Measurements from ENCODE around the gene DBN1. TPM values are rescaled to one million over a fixed set of nuclear protein-coding genes. Genes with fewer than 3 reads are reported as not detected.

The DBN1 gene
- total and polyA plus RNA-seq, 7 experiments from 2014 or later = 0.64 to 8.8 (median 2.2) TPM

- Mint-ChIP-seq H3K36me3 (peaks cover 16 to 41% (median 23%) of the 10 kb centered on the region in 5 donors), H3K27me3 (peaks cover 0 to 2% (median 0%) of the 10 kb centered on the region in 5 donors), H3K27ac (peak overlapping the region in 7 of 9 donors; percentile 22 to 92 (median 85)), H3K9me3 (peaks cover 0 to 2% (median 0%) of the 10 kb centered on the region in 11 donors), H3K4me3 (peak overlapping the region; percentile 92 to 99 (median 96)), H3K4me1 (peaks cover 37 to 55% (median 43%) of the 10 kb centered on the region in 7 donors)
- peak overlapping the region; percentile 76 for H3K4me3 ChIP-seq (ENCODE audit: low read length)
- no peaks in the 10 kb centered on the region for H3K9me3 ChIP-seq (ENCODE audit: control insufficient read depth in 2 of 3, low read length in 3 of 3)
- intact Hi-C loops (cut with micrococcal nuclease) = loop anchor here in 1 of 2 donors (5.0 kb wide), 1 partner anchor 58 kb away; no protein-coding TSS in a partner anchor
- ChIA-PET CTCF (interaction anchor here (1.4 kb wide), 1 partner anchor 14 kb away, joined by 8 read pairs; no protein-coding TSS in a partner anchor), POLR2A (interaction anchor here (1.2 to 1.4 kb wide), 3 partner anchors 10 to 37 kb away, joined by 3 to 5 read pairs (median 3); no protein-coding TSS in a partner anchor)
- H3K27ac ChIP-seq (ENCODE audit: low read depth, low read length) = peak overlapping the region; percentile 79
- no peak for ATAC-seq
- H3K4me1 ChIP-seq (ENCODE audit: control insufficient read depth in 2 of 2, insufficient read depth in 2 of 2, low read length in 2 of 2) = peaks cover 9 to 17% of the 10 kb centered on the region in 2 donors
- no peaks in the 10 kb centered on the region for H3K27me3 ChIP-seq (ENCODE audit: control insufficient read depth in 2 of 2, insufficient read depth in 2 of 2, low read length in 2 of 2)
- H3K36me3 ChIP-seq (ENCODE audit: control insufficient read depth in 2 of 3, insufficient read depth in 3 of 3, low read length in 3 of 3) = peaks cover 0 to 62% (median 10%) of the 10 kb centered on the region in 3 experiments
- no peak for DNase-seq
Observed at GRCh38 chr5:177515580-177515979, 42.1 kb upstream of the DBN1 start.

- H3K27ac Mint-ChIP-seq = no peak overlapping the region
- H3K9me3 Mint-ChIP-seq = peaks cover 0 to 2% (median 0%) of the 10 kb centered on the region in 11 donors
- CTCF ChIA-PET = no interaction called here
- H3K4me3 Mint-ChIP-seq = peak overlapping the region in 3 of 10 donors; percentile 96 to 97 (median 96)
- intact Hi-C loops (cut with micrococcal nuclease) = no loop called here
- H3K4me1 Mint-ChIP-seq = peaks cover 33 to 46% (median 39%) of the 10 kb centered on the region in 7 donors
- DNase-seq (no peak), ATAC-seq (no peak)
- peaks cover 9 to 17% of the 10 kb centered on the region in 2 donors for H3K4me1 ChIP-seq (ENCODE audit: control insufficient read depth in 2 of 2, insufficient read depth in 2 of 2, low read length in 2 of 2)
- no peak overlapping the region for H3K27ac ChIP-seq (ENCODE audit: low read depth, low read length)
- no peaks in the 10 kb centered on the region for H3K27me3 ChIP-seq (ENCODE audit: control insufficient read depth in 2 of 2, insufficient read depth in 2 of 2, low read length in 2 of 2)
- no peaks in the 10 kb centered on the region for H3K9me3 ChIP-seq (ENCODE audit: control insufficient read depth in 2 of 3, low read length in 3 of 3)
- no peak overlapping the region for H3K4me3 ChIP-seq (ENCODE audit: low read length)
- peaks cover 0 to 2% (median 0%) of the 10 kb centered on the region in 5 donors for H3K27me3 Mint-ChIP-seq
- POLR2A ChIA-PET = no interaction called here
- H3K36me3 ChIP-seq (ENCODE audit: control insufficient read depth in 2 of 3, insufficient read depth in 3 of 3, low read length in 3 of 3) = peaks cover 0 to 56% (median 10%) of the 10 kb centered on the region in 3 experiments
- H3K36me3 Mint-ChIP-seq = peaks cover 16 to 41% (median 24%) of the 10 kb centered on the region in 5 donors
Observed at GRCh38 chr5:177514541-177514940, 41.1 kb upstream of the DBN1 start.

GRCh38 chr5:177513500-177513899, 40.1 kb upstream of the DBN1 start:
- Histone ChIP-seq H3K9me3 (ENCODE audit: control insufficient read depth in 2 of 3, low read length in 3 of 3) (no peaks in the 10 kb centered on the region), H3K27ac (ENCODE audit: low read depth, low read length) (no peak overlapping the region), H3K36me3 (ENCODE audit: control insufficient read depth in 2 of 3, insufficient read depth in 3 of 3, low read length in 3 of 3) (peaks cover 0 to 56% (median 10%) of the 10 kb centered on the region in 3 experiments), H3K4me3 (ENCODE audit: low read length) (no peak overlapping the region), H3K27me3 (ENCODE audit: control insufficient read depth in 2 of 2, insufficient read depth in 2 of 2, low read length in 2 of 2) (no peaks in the 10 kb centered on the region), H3K4me1 (ENCODE audit: control insufficient read depth in 2 of 2, insufficient read depth in 2 of 2, low read length in 2 of 2) (peaks cover 8 to 9% of the 10 kb centered on the region in 2 donors)
- ATAC-seq (no peak), DNase-seq (no peak)
- H3K4me3 Mint-ChIP-seq = peak overlapping the region in 3 of 10 donors; percentile 6 to 59 (median 26)
- peaks cover 26 to 43% (median 33%) of the 10 kb centered on the region in 7 donors for H3K4me1 Mint-ChIP-seq
- CTCF ChIA-PET = no interaction called here
- H3K9me3 Mint-ChIP-seq = peaks cover 0 to 2% (median 0%) of the 10 kb centered on the region in 11 donors
- H3K27me3 Mint-ChIP-seq = peaks cover 0 to 2% (median 0%) of the 10 kb centered on the region in 5 donors
- no peak overlapping the region for H3K27ac Mint-ChIP-seq
- intact Hi-C loops (cut with micrococcal nuclease) = no loop called here
- POLR2A ChIA-PET = no interaction called here
- peaks cover 16 to 41% (median 23%) of the 10 kb centered on the region in 5 donors for H3K36me3 Mint-ChIP-seq

- Histone ChIP-seq H3K27ac (ENCODE audit: low read depth, low read length) (no peak overlapping the region), H3K4me1 (ENCODE audit: control insufficient read depth in 2 of 2, insufficient read depth in 2 of 2, low read length in 2 of 2) (peaks cover 8 to 9% of the 10 kb centered on the region in 2 donors), H3K27me3 (ENCODE audit: control insufficient read depth in 2 of 2, insufficient read depth in 2 of 2, low read length in 2 of 2) (no peaks in the 10 kb centered on the region), H3K9me3 (ENCODE audit: control insufficient read depth in 2 of 3, low read length in 3 of 3) (no peaks in the 10 kb centered on the region), H3K36me3 (ENCODE audit: control insufficient read depth in 2 of 3, insufficient read depth in 3 of 3, low read length in 3 of 3) (peaks cover 0 to 56% (median 10%) of the 10 kb centered on the region in 3 experiments), H3K4me3 (ENCODE audit: low read length) (no peak overlapping the region)
- H3K27ac Mint-ChIP-seq = no peak overlapping the region
- H3K4me1 Mint-ChIP-seq = peaks cover 26 to 44% (median 33%) of the 10 kb centered on the region in 7 donors
- H3K4me3 Mint-ChIP-seq = peak overlapping the region in 1 of 10 donors; percentile 42
- ChIA-PET CTCF (no interaction called here), POLR2A (no interaction called here)
- H3K36me3 Mint-ChIP-seq = peaks cover 16 to 41% (median 23%) of the 10 kb centered on the region in 5 donors
- no peak for ATAC-seq
- intact Hi-C loops (cut with micrococcal nuclease) = no loop called here
- DNase-seq = no peak
- H3K27me3 Mint-ChIP-seq = peaks cover 0 to 2% (median 0%) of the 10 kb centered on the region in 5 donors
- peaks cover 0 to 2% (median 0%) of the 10 kb centered on the region in 11 donors for H3K9me3 Mint-ChIP-seq
Observed at GRCh38 chr5:177512736-177513380, 39.4 kb upstream of the DBN1 start.

- H3K27ac ChIP-seq (ENCODE audit: low read depth, low read length) = no peak overlapping the region
- intact Hi-C loops (cut with micrococcal nuclease) = no loop called here
- ChIA-PET POLR2A (no interaction called here), CTCF (interaction anchor here (0.6 to 1.3 kb wide), 2 partner anchors 10 to 121 kb away, joined by 3 to 5 read pairs; no protein-coding TSS in a partner anchor)
- H3K4me3 ChIP-seq (ENCODE audit: low read length) = no peak overlapping the region
- peaks cover 8 to 9% of the 10 kb centered on the region in 2 donors for H3K4me1 ChIP-seq (ENCODE audit: control insufficient read depth in 2 of 2, insufficient read depth in 2 of 2, low read length in 2 of 2)
- Mint-ChIP-seq H3K36me3 (peaks cover 16 to 41% (median 23%) of the 10 kb centered on the region in 5 donors), H3K4me3 (no peak overlapping the region), H3K4me1 (peaks cover 21 to 45% (median 30%) of the 10 kb centered on the region in 7 donors), H3K9me3 (peaks cover 0 to 2% (median 0%) of the 10 kb centered on the region in 11 donors), H3K27ac (no peak overlapping the region), H3K27me3 (peaks cover 0 to 2% (median 0%) of the 10 kb centered on the region in 5 donors)
- no peaks in the 10 kb centered on the region for H3K9me3 ChIP-seq (ENCODE audit: control insufficient read depth in 2 of 3, low read length in 3 of 3)
- DNase-seq (no peak), ATAC-seq (no peak)
- peaks cover 0 to 56% (median 10%) of the 10 kb centered on the region in 3 experiments for H3K36me3 ChIP-seq (ENCODE audit: control insufficient read depth in 2 of 3, insufficient read depth in 3 of 3, low read length in 3 of 3)
- no peaks in the 10 kb centered on the region for H3K27me3 ChIP-seq (ENCODE audit: control insufficient read depth in 2 of 2, insufficient read depth in 2 of 2, low read length in 2 of 2)
Observed at GRCh38 chr5:177511796-177512675, 38.6 kb upstream of the DBN1 start.

- Histone ChIP-seq H3K4me1 (ENCODE audit: control insufficient read depth in 2 of 2, insufficient read depth in 2 of 2, low read length in 2 of 2) (peaks cover 7 to 8% of the 10 kb centered on the region in 2 donors), H3K36me3 (ENCODE audit: control insufficient read depth in 2 of 3, insufficient read depth in 3 of 3, low read length in 3 of 3) (peaks cover 0 to 51% (median 10%) of the 10 kb centered on the region in 3 experiments), H3K27me3 (ENCODE audit: control insufficient read depth in 2 of 2, insufficient read depth in 2 of 2, low read length in 2 of 2) (no peaks in the 10 kb centered on the region), H3K4me3 (ENCODE audit: low read length) (no peak overlapping the region), H3K9me3 (ENCODE audit: control insufficient read depth in 2 of 3, low read length in 3 of 3) (no peaks in the 10 kb centered on the region), H3K27ac (ENCODE audit: low read depth, low read length) (no peak overlapping the region)
- ChIA-PET POLR2A (no interaction called here), CTCF (interaction anchor here (1.3 kb wide), 1 partner anchor 9 kb away, joined by 5 read pairs; no protein-coding TSS in a partner anchor)
- intact Hi-C loops (cut with micrococcal nuclease) = no loop called here
- peaks cover 11 to 41% (median 19%) of the 10 kb centered on the region in 5 donors for H3K36me3 Mint-ChIP-seq
- H3K4me1 Mint-ChIP-seq = peaks cover 15 to 42% (median 24%) of the 10 kb centered on the region in 7 donors
- no peak overlapping the region for H3K4me3 Mint-ChIP-seq
- peaks cover 0 to 2% (median 0%) of the 10 kb centered on the region in 11 donors for H3K9me3 Mint-ChIP-seq
- ATAC-seq = no peak
- DNase-seq = no peak
- H3K27me3 Mint-ChIP-seq = no peaks in the 10 kb centered on the region
- H3K27ac Mint-ChIP-seq = peak overlapping the region in 2 of 9 donors; percentile 22 to 62
Observed at GRCh38 chr5:177511181-177511580, 37.7 kb upstream of the DBN1 start.

All from naive thymus-derived CD4-positive, alpha-beta T cell (primary cell).